Ureter (tissue), 1 donor: ENCODE data around the gene ARFGAP1. TPM values are rescaled to one million over a fixed set of nuclear protein-coding genes. Genes with fewer than 3 reads are reported as not detected.

Experiments used
- DNase-seq: peaks from one replicate; pipeline ENCODE4 v3.0.0-alpha.2; 2020; ENCODE audit warnings: low spot score
- total RNA-seq: library from RNA; stranded (reverse); gene quantifications from one replicate; pipeline ENCODE4 v1.2.4, GENCODE V29; 2023
- donor health status: DM: yes; HTN: yes; CAD: no.

ARFGAP1 gene
- total RNA-seq, 1 donor from 2014 or later: 94.8 TPM

- DNase-seq: no peak
Observed at GRCh38 chr20:63277466-63278272, 5.1 kb downstream of the ARFGAP1 start.

GRCh38 chr20:63278661-63279060, 6.0 kb downstream of the ARFGAP1 start:
- no peak for DNase-seq

- no peak for DNase-seq
Observed at GRCh38 chr20:63279931-63280330, 7.3 kb downstream of the ARFGAP1 start.

DNA sequence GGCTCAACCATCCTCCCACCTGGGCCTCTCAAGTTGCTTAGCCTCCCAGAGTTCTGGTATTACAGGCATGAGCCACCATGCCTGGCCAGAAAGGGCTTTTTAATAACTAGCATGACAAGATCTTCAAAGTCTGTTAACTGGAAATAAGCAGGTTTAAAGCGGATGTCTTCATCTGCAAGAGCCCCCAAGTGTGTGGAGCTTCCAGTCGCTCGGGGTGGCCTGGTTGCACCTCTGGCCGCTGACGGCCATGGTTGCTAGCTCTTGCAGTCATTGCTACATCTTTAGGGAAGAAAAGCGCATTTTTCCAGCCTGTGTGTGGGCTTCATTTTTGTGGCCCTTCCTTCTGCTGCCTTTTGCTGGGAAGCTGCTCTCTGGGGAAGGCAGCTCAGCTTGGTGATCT, 7.8 kb downstream of the ARFGAP1 start:
- DNase-seq: no peak

DNA sequence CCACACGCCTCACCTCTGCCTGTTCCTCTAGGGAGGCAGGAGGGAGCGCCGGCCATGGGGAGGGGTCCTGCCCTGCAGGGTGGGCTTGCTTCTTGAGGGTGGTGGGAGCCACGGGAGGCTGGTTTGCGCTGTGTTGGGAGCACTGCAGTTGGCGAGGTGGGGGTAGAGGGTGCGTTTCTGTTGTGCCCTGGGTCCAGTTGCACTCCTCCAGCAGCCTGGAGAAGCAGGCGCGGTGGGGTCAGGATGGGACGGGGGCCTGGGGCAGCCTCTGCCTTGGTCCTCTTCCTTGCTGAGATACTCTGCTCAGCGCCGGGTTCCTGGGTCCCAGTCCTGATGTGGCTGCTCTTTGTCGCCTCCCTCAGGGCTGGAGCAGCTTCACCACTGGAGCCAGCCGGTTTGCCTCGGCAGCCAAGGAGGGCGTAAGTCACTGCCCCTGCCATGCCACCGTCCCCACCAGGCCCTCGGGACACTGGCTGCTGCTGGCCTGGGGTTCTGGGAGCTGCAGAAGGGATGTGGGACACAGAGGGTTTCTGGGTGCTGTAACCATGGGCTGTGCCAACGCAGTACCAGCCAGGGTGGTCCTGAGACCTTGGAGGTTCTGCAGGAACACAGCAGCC, 8.4 kb downstream of the ARFGAP1 start:
- no peak for DNase-seq

GRCh38 chr20:63281742-63282665, 9.4 kb downstream of the ARFGAP1 start:
- no peak for DNase-seq

GRCh38 chr20:63282946-63283345, 10.3 kb downstream of the ARFGAP1 start:
- DNase-seq: no peak

DNA sequence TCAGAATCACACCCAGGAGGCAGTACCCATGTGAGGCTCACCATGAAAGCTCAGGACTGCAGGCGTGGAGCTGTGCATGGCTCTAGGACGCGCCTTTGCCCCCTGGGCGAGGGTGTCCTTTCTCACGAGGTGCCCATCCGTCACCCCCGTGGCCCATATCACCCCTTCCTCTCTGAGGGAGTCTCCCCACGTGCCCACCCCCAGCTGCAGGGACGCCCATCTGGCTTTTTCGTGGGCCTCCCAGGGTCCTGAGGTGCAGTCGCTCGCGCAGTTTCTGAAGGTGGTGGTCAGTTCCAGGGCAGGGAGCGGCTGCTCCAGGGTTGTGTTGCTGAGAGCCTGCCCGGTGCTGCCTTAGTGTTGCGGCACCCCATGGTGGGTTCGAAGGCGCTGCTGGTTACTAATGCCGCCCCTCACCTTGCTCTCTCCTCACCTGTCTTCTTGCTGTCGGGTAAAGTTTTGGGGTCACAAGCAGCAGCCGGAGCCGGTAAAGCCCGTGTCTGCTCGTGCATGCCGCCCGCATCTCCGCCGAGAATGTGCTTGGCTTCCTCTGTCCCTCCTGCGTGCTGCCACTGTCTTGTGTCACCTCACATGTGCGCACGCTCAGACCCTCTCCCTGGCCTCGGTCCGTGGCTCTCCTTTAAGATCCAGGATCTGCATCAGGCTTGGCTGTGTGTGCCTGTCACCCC, 10.9 kb downstream of the ARFGAP1 start:
- DNase-seq: no peak

DNA sequence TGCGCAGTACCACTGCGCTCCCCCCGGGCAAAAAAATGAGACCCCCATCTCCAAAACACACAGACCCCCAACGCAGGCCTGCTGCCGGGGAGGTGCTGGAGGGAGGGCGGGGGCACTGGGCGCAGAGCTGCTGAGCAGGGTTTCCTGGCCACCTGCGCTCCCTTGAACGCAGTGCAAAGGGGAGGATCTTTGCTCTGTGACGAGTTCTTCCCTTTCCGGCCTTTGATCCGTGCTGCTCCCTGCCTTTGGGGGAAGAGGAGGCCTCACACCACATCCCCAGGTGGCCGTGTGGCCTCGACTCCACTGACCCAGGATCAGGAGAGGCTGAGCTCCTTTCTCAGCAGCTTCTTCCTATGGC, 11.4 kb downstream of the ARFGAP1 start:
- DNase-seq: no peak

- DNase-seq: no peak
Observed at GRCh38 chr20:63284544-63284949, 11.9 kb downstream of the ARFGAP1 start.

GRCh38 chr20:63284981-63285524, 12.4 kb downstream of the ARFGAP1 start:
- no peak for DNase-seq

DNA sequence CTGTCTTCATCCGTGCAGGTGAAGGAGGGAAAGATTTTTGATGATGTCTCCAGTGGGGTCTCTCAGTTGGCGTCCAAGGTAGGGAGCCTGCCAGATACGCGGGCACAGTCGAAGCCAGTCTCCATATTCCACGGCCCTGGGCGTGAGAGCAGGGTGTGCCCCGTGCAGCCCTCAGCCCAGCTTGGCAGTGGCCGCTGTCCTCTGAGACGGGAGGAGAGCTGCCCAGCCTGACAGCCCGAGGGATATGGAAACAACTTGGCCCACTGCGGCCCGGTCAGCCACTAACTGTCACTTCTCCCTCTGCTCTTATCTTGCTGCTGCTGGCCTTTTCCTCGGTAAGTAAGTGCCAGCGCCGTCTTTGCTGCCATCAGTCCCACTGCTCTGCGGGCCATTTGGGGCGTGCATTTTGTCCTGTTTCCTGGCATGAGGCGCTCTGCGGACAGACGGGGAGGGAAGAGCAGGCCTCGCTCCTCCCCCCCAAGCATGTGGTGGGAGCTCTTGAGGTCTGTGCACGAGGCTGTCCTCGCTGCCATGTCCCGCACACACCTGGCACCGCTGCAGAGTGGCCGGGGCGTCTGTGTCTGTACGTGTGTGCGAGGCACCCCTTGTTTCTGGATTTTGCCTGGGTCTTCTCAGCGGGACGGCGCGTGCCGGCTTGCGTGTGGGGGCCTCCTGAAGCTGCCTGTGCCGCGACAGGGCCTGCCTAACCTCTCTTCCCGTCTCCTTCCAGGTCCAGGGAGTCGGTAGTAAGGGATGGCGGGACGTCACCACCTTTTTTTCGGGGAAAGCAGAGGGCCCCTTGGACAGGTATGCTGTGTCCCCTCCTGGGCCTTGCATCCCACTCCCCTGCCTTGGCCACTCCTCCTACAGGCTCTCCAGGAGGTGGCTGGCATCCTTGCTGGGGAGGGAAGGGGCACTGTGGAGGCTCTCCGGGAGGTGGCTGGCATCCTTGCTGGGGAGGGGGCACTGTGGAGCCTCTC, 13.3 kb downstream of the ARFGAP1 start:
- no peak for DNase-seq

DNA sequence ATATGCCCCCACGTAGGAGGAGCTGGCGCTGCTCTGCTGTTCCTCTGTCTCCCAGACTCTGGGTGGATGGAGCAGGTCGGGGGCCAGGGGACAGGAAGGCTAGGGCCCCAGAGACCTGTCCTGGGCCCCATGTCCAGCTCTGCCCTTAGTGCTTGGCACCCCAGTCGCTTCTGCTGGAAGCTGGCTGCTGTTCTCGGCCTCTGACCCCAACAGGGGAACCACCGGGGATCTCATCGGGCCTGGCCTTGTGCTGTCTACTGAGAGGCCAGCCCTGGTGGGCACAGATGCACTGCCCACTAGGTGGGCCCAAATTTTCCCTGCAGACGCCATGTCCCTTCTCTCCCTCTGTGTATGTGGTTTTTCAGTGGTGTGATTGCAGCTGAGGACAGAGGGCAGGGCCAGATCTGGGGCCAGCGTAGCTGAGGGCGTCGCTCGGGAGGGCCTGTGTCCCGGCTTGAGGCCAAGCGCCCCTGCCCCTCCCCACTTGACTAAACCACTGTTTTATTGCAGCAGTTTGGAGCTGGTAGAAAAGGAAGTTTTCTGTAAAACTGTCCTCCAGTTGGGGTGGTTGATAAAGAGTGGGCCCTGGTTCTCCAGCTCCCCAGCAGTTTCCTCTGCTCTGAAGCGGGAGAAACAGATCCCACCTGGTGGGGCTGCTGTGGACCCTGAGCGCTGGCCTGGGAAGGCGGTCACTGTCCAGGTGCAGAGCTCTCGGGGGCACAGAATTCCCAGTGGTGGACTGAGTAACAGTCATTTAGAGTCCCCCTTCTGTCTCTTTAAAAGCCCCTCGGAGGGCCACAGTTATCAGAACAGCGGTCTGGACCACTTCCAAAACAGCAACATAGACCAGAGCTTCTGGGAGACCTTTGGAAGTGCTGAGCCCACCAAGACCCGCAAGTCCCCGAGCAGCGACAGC, 14.4 kb downstream of the ARFGAP1 start:
- DNase-seq: no peak

- DNase-seq: no peak
Observed at GRCh38 chr20:63287697-63288580, 15.3 kb downstream of the ARFGAP1 start.

DNA sequence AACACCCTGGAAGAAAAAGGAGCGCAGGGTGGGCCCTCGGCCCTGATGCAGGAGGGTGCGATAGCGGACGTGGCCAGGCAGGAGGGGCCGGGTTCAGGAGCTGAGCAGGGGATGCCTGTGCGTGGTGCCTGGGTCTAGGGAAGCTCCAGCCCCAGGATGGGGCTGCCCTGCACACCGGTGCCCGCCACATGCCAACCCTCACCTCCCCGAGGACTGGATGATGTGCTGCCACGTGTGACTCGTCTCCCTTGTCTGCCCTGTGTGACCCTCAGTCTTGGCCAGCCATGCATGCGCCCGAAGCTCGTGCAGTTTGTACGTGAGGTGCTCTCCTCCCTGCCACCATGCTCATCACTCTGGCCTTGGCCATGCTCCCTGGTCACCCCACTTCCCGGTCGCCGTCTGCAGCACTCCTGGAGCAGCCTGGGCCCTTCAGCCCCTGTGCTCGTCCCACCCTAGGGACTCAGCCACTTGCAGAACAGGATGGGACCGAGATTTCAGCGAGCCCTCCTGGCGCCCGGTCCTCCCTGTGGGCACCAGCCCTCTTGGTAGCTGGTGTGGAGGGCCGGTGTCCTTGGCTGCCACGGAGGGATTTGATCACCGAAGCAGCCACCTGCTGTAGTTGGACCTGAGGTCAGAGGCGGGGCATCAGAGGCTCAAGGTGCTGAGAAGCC, 16.1 kb downstream of the ARFGAP1 start:
- DNase-seq: no peak

- DNase-seq: no peak
Observed at GRCh38 chr20:63289311-63290135, 16.9 kb downstream of the ARFGAP1 start.
